22Rv1 (cell line): ENCODE results near the gene ZGRF1.

Experiments used
- CTCF ChIP-seq: fragments of 450-650 bp; IDR thresholded peaks from 2 replicates; pipeline ENCODE4 v1.5.1; 2017; ENCODE audit warnings: mild to moderate bottlenecking
- ZFX ChIP-seq: fragments of 450-650 bp; IDR thresholded peaks from 2 replicates; pipeline ENCODE4 v1.6.1; 2017; ENCODE audit warnings: antibody characterized with exemption, borderline replicate concordance

GRCh38 chr4:112562254-112562879 lies 74.3 kb downstream of the ZGRF1 start:
- TF ChIP-seq CTCF (no peak), ZFX (no peak)
